Activated naive CD4-positive, alpha-beta T cell treated with anti-CD3 and anti-CD28 coated beads for 36 hours (primary cell): ENCODE results near the gene SNX32. TPM values are rescaled to one million over a fixed set of nuclear protein-coding genes. Genes with fewer than 3 reads are reported as not detected.

ENCODE experiments used
- CTCF ChIA-PET: fragments of 350-600 bp; sonication (Branson Sonifier 250); formaldehyde crosslinking; loops from one replicate; lab custom pipeline; 2021; ENCODE audit warnings: antibody characterized with exemption; lab: Charles Lee
- DNase-seq: peaks from one replicate; pipeline ENCODE4 v3.0.0-alpha.2; 2020
- H3K27ac Mint-ChIP-seq: one replicate; pipeline ENCODE4 v1.8.0; 2021; ENCODE audit warnings: mild to moderate bottlenecking, mixed read lengths
- H3K27me3 Mint-ChIP-seq: one replicate; pipeline ENCODE4 v1.8.0; 2021; ENCODE audit warnings: low read depth, mixed read lengths
- H3K36me3 Mint-ChIP-seq: one replicate; pipeline ENCODE4 v1.8.0; 2021; ENCODE audit warnings: low read depth, mixed read lengths
- H3K4me1 Mint-ChIP-seq: one replicate; pipeline ENCODE4 v1.8.0; 2021; ENCODE audit warnings: low read depth, mixed read lengths
- H3K4me3 Mint-ChIP-seq: one replicate; pipeline ENCODE4 v1.8.0; 2021; ENCODE audit warnings: mild to moderate bottlenecking, moderate library complexity, mixed read lengths
- H3K9me3 Mint-ChIP-seq: one replicate; pipeline ENCODE4 v1.8.0; 2021; ENCODE audit warnings: mixed read lengths
- intact Hi-C: fragments of 100-400 bp; cut with micrococcal nuclease; formaldehyde crosslinking; loops from one replicate; pipeline ENCODE4 v1.15.1; 2023
- total RNA-seq, 2 experiments: library from RNA; stranded (reverse); gene quantifications; one replicate each; pipeline ENCODE4 v1.2.3, GENCODE V29; 2021

SNX32 gene
- total RNA-seq, 2 experiments from 2014 or later = 1.5 to 2.0 TPM

DNA sequence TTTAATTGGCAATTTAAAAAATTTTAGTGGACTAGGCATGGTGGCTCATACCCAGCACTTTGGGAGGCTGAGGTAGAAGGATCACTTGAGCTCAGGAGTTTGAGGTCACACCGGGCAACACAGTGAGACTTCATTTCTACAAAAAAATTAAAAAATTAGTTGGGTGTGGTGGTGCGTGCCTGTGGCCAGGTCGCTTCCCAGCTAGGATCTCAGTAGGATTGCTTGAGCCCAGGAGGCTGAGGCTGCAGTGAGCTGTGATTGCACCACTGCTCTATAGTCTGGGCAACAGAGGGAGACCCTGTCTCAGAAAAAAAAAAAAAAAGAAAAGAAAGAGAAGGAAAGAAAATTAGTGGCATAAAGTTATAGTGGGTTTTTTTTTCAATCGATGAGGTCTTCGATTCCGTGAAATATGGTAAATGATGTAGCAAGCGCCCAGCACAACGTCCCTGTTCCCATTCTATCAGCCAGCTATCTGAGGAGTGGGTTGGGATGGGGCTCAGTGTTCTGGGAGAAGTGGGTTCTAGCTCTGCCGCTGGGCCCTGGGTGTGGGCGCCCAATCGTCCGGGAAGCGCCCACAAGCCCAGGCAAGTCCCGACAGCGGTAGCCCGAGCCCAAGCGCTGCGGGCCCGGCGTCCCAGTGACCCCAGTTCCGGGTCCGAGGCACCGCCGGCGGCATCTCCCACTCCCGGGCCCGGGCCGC, 65.0 kb downstream of the SNX32 start:
- Mint-ChIP-seq H3K27ac (peak overlapping the region; percentile 86), H3K4me1 (peaks cover 43% of the 10 kb centered on the region), H3K4me3 (peak overlapping the region; percentile 83), H3K9me3 (no peaks in the 10 kb centered on the region), H3K27me3 (no peaks in the 10 kb centered on the region), H3K36me3 (peaks cover 24% of the 10 kb centered on the region)
- DNase-seq = no peak
- CTCF ChIA-PET = interaction anchor here (0.6 to 6.8 kb wide), 7 partner anchors 9 to 104 kb away, joined by 4 to 52 read pairs (median 5); partner anchors contain the start of genes BANF1, CCDC85B, FIBP and MUS81
- intact Hi-C loops = loop anchor here (10.0 kb wide), 1 partner anchor 236 kb away; no protein-coding TSS in a partner anchor

DNA sequence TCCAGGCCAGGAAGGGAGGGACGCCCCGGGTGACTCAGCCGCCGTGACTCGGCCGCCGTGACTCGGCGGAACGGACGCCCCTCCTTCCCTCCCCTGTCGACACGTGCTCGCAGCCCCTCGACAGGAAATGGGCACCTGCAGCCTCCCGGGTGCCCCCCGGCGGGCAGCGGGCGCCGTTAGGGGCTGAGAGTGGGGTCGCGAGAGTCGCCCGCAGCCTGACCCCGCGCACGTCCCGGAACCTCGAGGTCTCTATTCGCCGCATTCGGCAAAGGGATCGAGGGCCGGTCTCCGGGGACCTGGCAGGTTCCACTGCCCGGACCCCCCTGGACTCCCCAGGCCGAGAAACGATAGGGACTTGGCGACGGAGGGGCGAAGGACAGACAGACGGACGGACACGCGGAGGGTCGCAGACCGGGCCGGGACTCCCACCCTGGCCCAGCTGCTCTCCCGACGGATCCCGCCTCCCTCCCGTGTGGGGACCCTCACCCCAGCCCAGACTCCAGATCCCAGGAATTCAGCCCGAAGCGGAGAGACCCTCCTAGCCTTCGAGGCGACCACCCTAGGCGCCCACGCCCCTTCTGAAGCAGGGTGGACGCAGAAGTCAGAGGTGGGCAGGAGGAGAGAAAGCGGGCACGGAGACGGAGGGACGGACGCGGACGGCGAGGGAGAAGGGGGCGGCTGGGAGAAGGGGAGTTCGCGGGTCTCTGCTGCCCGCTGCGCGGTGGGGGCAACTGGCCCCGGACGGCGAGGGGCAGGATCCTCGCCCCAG, 65.8 kb downstream of the SNX32 start:
- CTCF ChIA-PET = interaction anchor here (0.7 to 2.6 kb wide), 5 partner anchors 9 to 146 kb away, joined by 4 to 16 read pairs (median 5); partner anchors contain the start of genes BANF1, CCDC85B and FIBP
- Mint-ChIP-seq H3K4me1 (peaks cover 36% of the 10 kb centered on the region), H3K9me3 (no peaks in the 10 kb centered on the region), H3K4me3 (peak overlapping the region; percentile 83), H3K36me3 (peaks cover 24% of the 10 kb centered on the region), H3K27ac (peak overlapping the region; percentile 79), H3K27me3 (peaks cover 2% of the 10 kb centered on the region)
- intact Hi-C loops = loop anchor here (1.0 to 10.0 kb wide), 8 partner anchors 11 to 284 kb away; partner anchors contain the start of genes C11orf68, DRAP1, FIBP and PCNX3
- peak; percentile 86 for DNase-seq

DNA sequence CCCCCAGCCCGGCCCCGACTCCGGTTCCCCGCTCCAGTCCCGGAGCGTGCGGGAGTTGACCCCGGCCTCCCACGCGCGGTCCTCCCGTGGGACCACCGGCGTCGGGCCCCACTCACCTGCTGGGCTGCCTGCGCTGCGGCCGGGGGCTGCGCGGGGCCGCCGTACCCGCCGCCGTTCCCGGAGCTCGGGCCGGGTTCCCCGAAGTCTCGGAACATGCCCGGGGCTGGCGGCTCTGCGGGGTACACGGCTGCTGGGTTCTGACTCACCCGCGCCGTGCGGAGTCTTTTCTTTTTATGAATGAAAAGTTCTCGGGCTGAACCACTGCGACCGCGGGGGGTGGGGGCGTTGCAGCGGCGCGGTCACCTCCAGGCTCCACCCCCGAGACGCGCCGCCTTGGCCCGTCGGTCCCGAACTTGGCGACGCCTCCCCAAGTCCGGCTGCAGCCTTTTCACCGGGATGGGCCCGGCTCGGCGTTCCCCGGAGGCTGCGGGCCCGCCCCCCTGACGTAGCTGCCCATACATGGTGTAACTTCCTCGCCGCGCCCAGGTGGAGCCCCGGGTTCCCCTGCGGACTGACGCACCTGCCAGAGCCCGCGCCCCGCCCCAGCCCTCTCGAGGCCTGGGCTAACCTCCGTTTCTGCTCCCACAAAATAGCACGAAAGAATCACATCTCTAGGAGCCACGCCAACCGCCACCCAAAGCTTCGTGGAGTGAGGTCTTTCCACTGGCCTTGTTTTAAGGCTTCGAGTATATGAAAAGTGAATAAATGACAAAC, 66.5 kb downstream of the SNX32 start, which contains the start of gene FOSL1:
FOSL1 (minus strand) TSS at position 264 of the 774 bp plus-strand sequence; CDS start at position 215, 49 bp downstream.
- peak; percentile 96 for DNase-seq
- Mint-ChIP-seq H3K9me3 (no peaks in the 10 kb centered on the region), H3K4me3 (peak within 1 kb of the TSS; percentile 83), H3K27me3 (peaks cover 2% of the 10 kb centered on the region), H3K4me1 (peaks cover 33% of the 10 kb centered on the region), H3K27ac (peak within 1 kb of the TSS; percentile 79), H3K36me3 (peaks cover 21% of the 10 kb centered on the region)
- CTCF ChIA-PET = interaction anchor here (0.6 to 2.6 kb wide), 7 partner anchors 8 to 145 kb away, joined by 3 to 16 read pairs (median 4); partner anchors contain the start of genes CCDC85B and FIBP
- intact Hi-C loops = loop anchor here (1.0 kb wide), 7 partner anchors 12 to 285 kb away; partner anchors contain the start of genes C11orf68, DRAP1, FIBP and PCNX3

DNA sequence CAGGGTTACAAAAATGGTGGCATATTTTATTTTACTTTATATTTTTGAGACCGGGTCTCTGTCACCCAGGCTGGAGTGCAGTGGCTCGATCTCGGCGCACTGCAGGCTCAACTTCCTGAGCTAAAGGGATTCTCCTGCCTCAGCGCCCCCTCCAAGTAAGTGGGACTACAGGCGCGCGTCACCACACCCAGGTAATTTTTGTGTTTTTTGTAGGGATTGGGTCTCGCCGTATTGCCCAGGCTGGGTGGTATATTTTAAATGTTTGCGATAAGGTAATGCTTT, 67.1 kb downstream of the SNX32 start:
- peaks cover 17% of the 10 kb centered on the region for H3K36me3 Mint-ChIP-seq
- peaks cover 28% of the 10 kb centered on the region for H3K4me1 Mint-ChIP-seq
- no peak overlapping the region for H3K4me3 Mint-ChIP-seq
- DNase-seq = no peak
- no peak overlapping the region for H3K27ac Mint-ChIP-seq
- no peaks in the 10 kb centered on the region for H3K9me3 Mint-ChIP-seq
- CTCF ChIA-PET = interaction anchor here (0.8 to 2.6 kb wide), 9 partner anchors 8 to 312 kb away, joined by 3 to 16 read pairs (median 4); partner anchors contain the start of genes CCDC85B and FIBP
- intact Hi-C loops = loop anchor here (1.0 kb wide), 7 partner anchors 13 to 286 kb away; partner anchors contain the start of genes C11orf68, DRAP1, FIBP and PCNX3
- peaks cover 2% of the 10 kb centered on the region for H3K27me3 Mint-ChIP-seq

DNA sequence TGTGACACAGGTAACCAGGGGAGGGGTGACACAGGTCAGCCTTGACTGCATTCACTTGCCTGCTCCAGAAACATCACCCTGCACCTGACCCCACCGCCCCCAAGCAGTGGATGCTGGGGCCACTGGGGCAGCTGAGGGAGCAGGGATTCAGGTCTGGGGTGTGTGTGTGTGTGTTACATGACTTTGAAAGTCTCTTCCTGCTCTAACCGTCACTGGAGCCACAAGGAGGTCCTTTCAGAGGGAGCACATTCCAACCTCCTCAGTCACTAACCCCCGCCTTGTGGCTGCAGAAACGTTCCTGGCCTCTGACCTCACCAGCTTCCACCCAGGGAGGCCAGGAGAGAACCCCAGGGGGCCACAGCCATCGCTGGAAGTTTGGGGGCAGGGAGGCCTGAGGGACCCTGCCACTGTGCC, 69.3 kb downstream of the SNX32 start:
- H3K36me3 Mint-ChIP-seq = peaks cover 4% of the 10 kb centered on the region
- H3K4me3 Mint-ChIP-seq = no peak overlapping the region
- H3K27me3 Mint-ChIP-seq = peaks cover 2% of the 10 kb centered on the region
- no peak for DNase-seq
- peaks cover 8% of the 10 kb centered on the region for H3K4me1 Mint-ChIP-seq
- H3K9me3 Mint-ChIP-seq = no peaks in the 10 kb centered on the region
- H3K27ac Mint-ChIP-seq = no peak overlapping the region
- intact Hi-C loops = no loop called here
- CTCF ChIA-PET = no interaction called here

Other genes with a start within 250 kb of the SNX32 start
- under 1 TPM in 1 of 2 experiments, not detected in 1; 0.35 TPM for gene KCNK7, start 238.2 kb upstream of the SNX32 start, total RNA-seq
- 10 to 100 TPM; 28.9 to 32.7 TPM for gene MAP3K11, start 219.7 kb upstream of the SNX32 start, total RNA-seq
- gene PCNX3, start 218.2 kb upstream of the SNX32 start, total RNA-seq = 10 to 100 TPM; 21.6 to 24.7 TPM
- 100 to 1,000 TPM; 146 to 150 TPM for gene SIPA1, start 195.9 kb upstream of the SNX32 start, total RNA-seq
- gene RELA, start 171.0 kb upstream of the SNX32 start, total RNA-seq = 10 to 100 TPM; 66.9 to 68.5 TPM
- 10 to 100 TPM; 60.1 to 67.1 TPM for gene KAT5, start 121.7 kb upstream of the SNX32 start, total RNA-seq
- gene RNASEH2C, start 113.2 kb upstream of the SNX32 start, total RNA-seq = 10 to 100 TPM; 95.6 to 97.8 TPM
- gene AP5B1, start 53.0 kb upstream of the SNX32 start, total RNA-seq = 1 to 10 TPM; 6.2 to 6.3 TPM
- gene OVOL1, start 46.9 kb upstream of the SNX32 start, total RNA-seq = not detected
- gene CFL1, start 24.2 kb downstream of the SNX32 start, total RNA-seq = 1,000 to 10,000 TPM; 1,043 to 1,085 TPM
- gene MUS81, start 26.5 kb downstream of the SNX32 start, total RNA-seq = 10 to 100 TPM; 51.4 to 54.7 TPM
- 10 to 100 TPM; 10.1 to 11.5 TPM for gene EFEMP2, start 38.8 kb downstream of the SNX32 start, total RNA-seq
- under 1 TPM; 0.91 to 0.95 TPM for gene CTSW, start 45.9 kb downstream of the SNX32 start, total RNA-seq
- gene FIBP, start 54.5 kb downstream of the SNX32 start, total RNA-seq = 10 to 100 TPM; 83.1 to 86.6 TPM
- 10 to 100 TPM; 27.6 to 29.0 TPM for gene CCDC85B, start 56.7 kb downstream of the SNX32 start, total RNA-seq
- gene FOSL1, start 66.4 kb downstream of the SNX32 start, total RNA-seq = 1 to 10 TPM; 8.2 TPM
- 10 to 100 TPM; 20.0 to 21.9 TPM for gene C11orf68, start 85.1 kb downstream of the SNX32 start, total RNA-seq
- gene DRAP1, start 85.5 kb downstream of the SNX32 start, total RNA-seq = 100 to 1,000 TPM; 117 to 134 TPM
- gene TSGA10IP, start 111.5 kb downstream of the SNX32 start, total RNA-seq = not detected
- gene SART1, start 127.8 kb downstream of the SNX32 start, total RNA-seq = 10 to 100 TPM; 50.1 to 59.9 TPM
- 10 to 100 TPM; 31.2 to 31.7 TPM for gene EIF1AD, start 168.2 kb downstream of the SNX32 start, total RNA-seq
- 100 to 1,000 TPM; 347 to 369 TPM for gene BANF1, start 168.5 kb downstream of the SNX32 start, total RNA-seq
- not detected for gene CST6, start 178.0 kb downstream of the SNX32 start, total RNA-seq
- gene CATSPER1, start 192.5 kb downstream of the SNX32 start, total RNA-seq = not detected
- gene GAL3ST3, start 215.2 kb downstream of the SNX32 start, total RNA-seq = under 1 TPM in 1 of 2 experiments, not detected in 1; 0.17 TPM
- gene SF3B2, start 218.4 kb downstream of the SNX32 start, total RNA-seq = 100 to 1,000 TPM; 319 to 321 TPM
- 10 to 100 TPM; 77.8 to 80.7 TPM for gene PACS1, start 236.3 kb downstream of the SNX32 start, total RNA-seq